Osteoblast (primary cell): ENCODE data around the gene SEMA3C. TPM values are rescaled to one million over a fixed set of nuclear protein-coding genes. Genes with fewer than 3 reads are reported as not detected.
"Not testable (repeated sequence)": the region's sequence is repeated elsewhere in the genome, so short reads cannot be mapped to it uniquely, and the experiment has no call there.

Experiments
- DNase-seq: peaks from one replicate; pipeline ENCODE4 v3.0.0; 2011; ENCODE audit warnings: low spot score, mixed read lengths; ENCODE audit not compliant: insufficient read length; ENCODE audit errors: missing footprints
- H2AFZ ChIP-seq: 2 replicates; pipeline ENCODE4 v1.6.0; 2011; ENCODE audit warnings: mild to moderate bottlenecking, low read length
- H3K27ac ChIP-seq: 2 replicates; pipeline ENCODE4 v1.5.1; 2011; ENCODE audit warnings: mild to moderate bottlenecking, low read depth, low read length, moderate library complexity
- H3K27me3 ChIP-seq: 2 replicates; pipeline ENCODE4 v1.6.0; 2012; ENCODE audit warnings: mild to moderate bottlenecking, control low read depth, inconsistent platforms, low read length, moderate library complexity; ENCODE audit not compliant: insufficient read depth
- H3K36me3 ChIP-seq: 2 replicates; pipeline ENCODE4 v1.5.1; 2011; ENCODE audit warnings: mild to moderate bottlenecking, low read length, control low read depth, moderate library complexity; ENCODE audit not compliant: insufficient read depth
- H3K4me1 ChIP-seq: 2 replicates; pipeline ENCODE4 v1.5.1; 2011; ENCODE audit warnings: mild to moderate bottlenecking, low read length, control low read depth, moderate library complexity; ENCODE audit not compliant: insufficient read depth
- H3K4me2 ChIP-seq: 2 replicates; pipeline ENCODE4 v1.6.0; 2011; ENCODE audit warnings: mild to moderate bottlenecking, low read length; ENCODE audit not compliant: insufficient read depth
- H3K4me3 ChIP-seq: fragments of 200-600 bp; sonication (generic); 3 replicates; pipeline ENCODE4 v1.5.1; 2012; ENCODE audit warnings: mild to moderate bottlenecking, low read length, inconsistent platforms; ENCODE audit not compliant: insufficient read depth
- H3K79me2 ChIP-seq: 2 replicates; pipeline ENCODE4 v1.6.0; 2012; ENCODE audit warnings: mild to moderate bottlenecking, low read length, control low read depth, inconsistent platforms; ENCODE audit not compliant: insufficient read depth
- H3K9me3 ChIP-seq: 2 replicates; pipeline ENCODE4 v1.5.1; 2011; ENCODE audit warnings: low read depth, low read length, control low read depth
- H4K20me1 ChIP-seq: 2 replicates; pipeline ENCODE4 v1.6.0; 2012; ENCODE audit warnings: mild to moderate bottlenecking, low read length, control low read depth; ENCODE audit not compliant: insufficient read depth
- total RNA-seq: library from RNA; depleted of rRNA; stranded (reverse); fragments of >200 nt; gene quantifications from 2 replicates; pipeline ENCODE4 v1.2.3, GENCODE V29; 2012
- TF ChIP-seq, protein P1 (sequence below): IDR thresholded peaks from 2 replicates; pipeline ENCODE4 v1.5.1; 2011; ENCODE audit warnings: mild to moderate bottlenecking, low read depth, low read length, moderate library complexity; ENCODE audit errors: extremely low read depth

SEMA3C gene
- total RNA-seq, 1 donor, result 388 TPM

DNA sequence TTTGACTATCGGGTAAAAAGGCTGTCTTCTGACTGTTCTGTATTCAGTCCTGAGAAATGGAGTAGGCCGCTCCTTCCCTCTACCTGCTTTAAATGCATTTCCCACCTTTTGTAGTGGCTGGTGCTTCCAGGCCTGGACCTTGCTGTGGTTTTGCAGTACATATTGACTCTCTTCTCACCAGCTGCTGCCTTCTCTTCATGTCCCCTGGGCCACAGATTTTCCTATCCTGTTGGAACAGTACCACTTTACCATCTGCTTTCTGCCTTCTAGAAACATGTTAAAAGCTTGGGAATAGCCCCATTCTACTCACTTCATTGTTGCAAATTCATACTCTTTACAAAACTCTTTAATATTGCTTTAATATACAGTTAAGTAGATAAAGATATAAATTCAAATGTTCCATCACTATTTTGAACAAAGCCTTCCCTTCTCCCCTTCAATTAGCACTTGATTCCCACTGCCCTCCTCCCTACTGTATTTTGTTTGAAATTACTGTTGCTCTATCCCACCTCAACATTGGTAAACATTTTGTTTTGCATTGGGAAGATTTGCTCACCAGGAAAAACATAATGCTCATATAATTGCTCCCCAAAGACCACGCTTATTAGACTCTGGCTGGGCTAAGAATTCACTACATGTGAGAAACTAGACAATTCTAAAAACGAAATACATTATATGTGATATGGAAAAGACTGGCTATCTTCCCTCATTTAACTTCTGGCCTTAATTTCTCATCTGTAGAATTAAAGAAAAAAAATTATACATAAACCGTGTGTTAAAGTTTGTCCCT, 17.3 kb upstream of the SEMA3C start:
- Histone ChIP-seq H3K4me3 (no peak overlapping the region), H3K27me3 (no peaks in the 10 kb centered on the region), H3K4me1 (peaks cover 18% of the 10 kb centered on the region), H2AFZ (peak overlapping the region; percentile 64), H3K79me2 (no peaks in the 10 kb centered on the region), H3K27ac (no peak overlapping the region), H3K36me3 (no peaks in the 10 kb centered on the region), H3K9me3 (no peaks in the 10 kb centered on the region), H4K20me1 (no peaks in the 10 kb centered on the region), H3K4me2 (no peak overlapping the region)
- TF ChIP-seq, protein P1, sequence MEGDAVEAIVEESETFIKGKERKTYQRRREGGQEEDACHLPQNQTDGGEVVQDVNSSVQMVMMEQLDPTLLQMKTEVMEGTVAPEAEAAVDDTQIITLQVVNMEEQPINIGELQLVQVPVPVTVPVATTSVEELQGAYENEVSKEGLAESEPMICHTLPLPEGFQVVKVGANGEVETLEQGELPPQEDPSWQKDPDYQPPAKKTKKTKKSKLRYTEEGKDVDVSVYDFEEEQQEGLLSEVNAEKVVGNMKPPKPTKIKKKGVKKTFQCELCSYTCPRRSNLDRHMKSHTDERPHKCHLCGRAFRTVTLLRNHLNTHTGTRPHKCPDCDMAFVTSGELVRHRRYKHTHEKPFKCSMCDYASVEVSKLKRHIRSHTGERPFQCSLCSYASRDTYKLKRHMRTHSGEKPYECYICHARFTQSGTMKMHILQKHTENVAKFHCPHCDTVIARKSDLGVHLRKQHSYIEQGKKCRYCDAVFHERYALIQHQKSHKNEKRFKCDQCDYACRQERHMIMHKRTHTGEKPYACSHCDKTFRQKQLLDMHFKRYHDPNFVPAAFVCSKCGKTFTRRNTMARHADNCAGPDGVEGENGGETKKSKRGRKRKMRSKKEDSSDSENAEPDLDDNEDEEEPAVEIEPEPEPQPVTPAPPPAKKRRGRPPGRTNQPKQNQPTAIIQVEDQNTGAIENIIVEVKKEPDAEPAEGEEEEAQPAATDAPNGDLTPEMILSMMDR, result no peak
- DNase-seq, result no peak

DNA sequence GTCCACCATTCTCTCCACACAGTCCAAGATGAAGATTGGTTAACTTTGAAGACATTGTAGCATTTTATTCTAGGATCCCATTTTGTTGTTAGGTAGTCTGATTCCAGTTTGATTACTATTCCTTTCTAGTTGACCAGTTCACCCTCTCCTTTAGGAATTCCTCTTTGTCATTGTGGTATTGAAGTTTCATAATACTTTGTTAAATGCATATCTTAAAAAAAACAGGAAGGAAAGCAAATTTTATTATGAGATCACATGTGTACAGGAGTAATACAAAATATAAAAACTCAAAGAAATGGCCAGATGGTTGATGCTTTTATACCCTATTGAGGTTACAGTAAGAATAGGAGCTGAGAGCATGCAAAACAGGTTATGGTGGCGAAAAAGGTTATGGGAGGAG, 15.5 kb upstream of the SEMA3C start:
- Histone ChIP-seq H3K4me3 (no peak overlapping the region), H3K27ac (no peak overlapping the region), H3K27me3 (no peaks in the 10 kb centered on the region), H3K4me2 (no peak overlapping the region), H3K9me3 (no peaks in the 10 kb centered on the region), H3K4me1 (peaks cover 8% of the 10 kb centered on the region), H2AFZ (peak overlapping the region; percentile 21), H4K20me1 (no peaks in the 10 kb centered on the region), H3K79me2 (no peaks in the 10 kb centered on the region), H3K36me3 (no peaks in the 10 kb centered on the region)
- TF ChIP-seq, protein P1, result no peak
- DNase-seq, result peak; percentile 75

DNA sequence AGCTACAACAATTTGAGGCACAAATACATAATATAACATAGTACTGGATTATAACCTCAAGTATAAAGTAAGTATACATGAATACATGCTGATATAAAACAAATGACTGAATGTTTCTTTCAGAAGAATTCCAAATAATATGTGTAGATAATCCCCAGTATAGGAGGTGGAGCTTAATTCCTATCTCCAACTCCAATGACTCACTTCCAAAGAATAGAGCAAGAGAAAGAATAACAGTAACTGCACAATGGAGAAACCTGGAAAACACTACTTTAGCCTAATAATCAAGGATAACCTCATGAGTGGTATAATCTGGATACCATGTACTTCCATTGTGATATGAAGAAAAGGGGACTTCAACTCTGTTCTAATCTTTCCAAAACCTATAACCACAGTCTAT, 13.7 kb upstream of the SEMA3C start:
- no peak for DNase-seq
- no peaks in the 10 kb centered on the region for H3K79me2 ChIP-seq
- H3K9me3 ChIP-seq, result no peaks in the 10 kb centered on the region
- no peak overlapping the region for H3K4me2 ChIP-seq
- H3K4me1 ChIP-seq, result peaks cover 8% of the 10 kb centered on the region
- no peaks in the 10 kb centered on the region for H3K27me3 ChIP-seq
- H3K4me3 ChIP-seq, result no peak overlapping the region
- H2AFZ ChIP-seq, result no peak overlapping the region
- no peaks in the 10 kb centered on the region for H3K36me3 ChIP-seq
- no peaks in the 10 kb centered on the region for H4K20me1 ChIP-seq
- TF ChIP-seq, protein P1, result no peak
- H3K27ac ChIP-seq, result no peak overlapping the region

DNA sequence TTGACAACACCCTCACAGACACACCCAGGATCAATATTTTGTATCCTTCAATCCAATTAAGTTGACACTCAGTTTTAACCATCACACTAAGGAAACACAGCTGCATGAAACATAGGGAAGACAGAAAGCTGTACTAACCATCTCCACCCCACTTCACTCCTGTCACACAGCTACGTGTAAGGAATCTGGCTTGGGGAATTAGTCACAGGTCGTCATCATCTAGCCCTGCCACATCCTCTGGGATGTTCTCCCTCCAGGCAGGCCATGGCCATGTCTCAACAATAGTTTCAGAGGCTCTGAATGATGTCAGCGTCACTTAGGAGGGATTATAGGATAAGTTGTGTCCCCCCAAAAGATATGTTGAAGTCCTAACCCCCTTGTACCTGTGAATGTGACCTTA, 10.8 kb upstream of the SEMA3C start:
- Histone ChIP-seq H3K27ac (no peak overlapping the region), H3K4me2 (no peak overlapping the region), H3K36me3 (no peaks in the 10 kb centered on the region), H4K20me1 (no peaks in the 10 kb centered on the region), H2AFZ (peak overlapping the region; percentile 69), H3K4me1 (peaks cover 8% of the 10 kb centered on the region), H3K27me3 (no peaks in the 10 kb centered on the region), H3K9me3 (no peaks in the 10 kb centered on the region), H3K79me2 (no peaks in the 10 kb centered on the region), H3K4me3 (no peak overlapping the region)
- TF ChIP-seq, protein P1, result no peak
- no peak for DNase-seq

DNA sequence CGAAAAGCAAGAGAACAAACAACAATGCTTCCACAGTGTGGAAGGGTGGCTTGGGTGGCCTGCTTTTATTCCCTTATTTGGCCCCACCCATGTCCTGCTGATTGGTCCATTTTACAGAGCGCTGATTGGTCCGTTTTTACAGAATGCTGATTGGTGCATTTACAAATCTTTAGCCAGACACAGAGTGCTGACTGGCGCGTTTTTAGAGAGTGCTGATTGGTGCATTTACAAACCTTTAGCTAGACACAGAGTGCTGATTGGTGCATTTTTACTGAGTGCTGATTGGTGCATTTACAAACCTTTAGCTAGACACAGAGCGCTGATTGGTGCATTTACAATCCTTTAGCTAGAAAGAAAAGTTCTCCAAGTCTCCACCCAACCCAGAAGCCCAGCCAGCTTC, 8.1 kb upstream of the SEMA3C start:
- H3K4me3 ChIP-seq, H3K36me3 ChIP-seq, H3K4me1 ChIP-seq, H3K27me3 ChIP-seq, DNase-seq, H2AFZ ChIP-seq, H3K9me3 ChIP-seq, H3K27ac ChIP-seq, H3K79me2 ChIP-seq, H4K20me1 ChIP-seq, H3K4me2 ChIP-seq: not testable (repeated sequence)
